GM18526 (cell line): Measurements from ENCODE around the gene KIFBP.

Source experiments
- POLR2A ChIP-seq: IDR thresholded peaks from 3 replicates; pipeline ENCODE4 v1.6.1; 2011; ENCODE audit not compliant: insufficient read length; ENCODE audit errors: extremely low read depth

KIFBP gene

GRCh38 chr10:68989317-68989990 lies 851 bp downstream of the KIFBP start:
- TF ChIP-seq POLR2A, result no peak

GRCh38 chr10:68992636-68993440 lies 4.2 kb downstream of the KIFBP start:
- TF ChIP-seq POLR2A, result no peak

- TF ChIP-seq POLR2A, result no peak
Measured at GRCh38 chr10:68997211-68997610, 8.6 kb downstream of the KIFBP start.

GRCh38 chr10:69004821-69005220 lies 16.2 kb downstream of the KIFBP start:
- TF ChIP-seq POLR2A, result no peak

- TF ChIP-seq POLR2A, result no peak
Measured at GRCh38 chr10:69005704-69006485, 17.3 kb downstream of the KIFBP start.

- no peak for TF ChIP-seq POLR2A
Measured at GRCh38 chr10:69007260-69007659, 18.7 kb downstream of the KIFBP start.

GRCh38 chr10:69009360-69009759 lies 20.8 kb downstream of the KIFBP start:
- TF ChIP-seq POLR2A, result no peak

- TF ChIP-seq POLR2A, result no peak
Measured at GRCh38 chr10:69010151-69010640, 21.6 kb downstream of the KIFBP start.

GRCh38 chr10:69014171-69014570 lies 25.6 kb downstream of the KIFBP start:
- TF ChIP-seq POLR2A, result no peak

- TF ChIP-seq POLR2A, result no peak
Measured at GRCh38 chr10:69018613-69019012, 30.0 kb downstream of the KIFBP start.

GRCh38 chr10:69022611-69023010 lies 34.0 kb downstream of the KIFBP start:
- no peak for TF ChIP-seq POLR2A

GRCh38 chr10:69025370-69025896 lies 36.8 kb downstream of the KIFBP start:
- TF ChIP-seq POLR2A, result no peak

- TF ChIP-seq POLR2A, result no peak
Measured at GRCh38 chr10:69033256-69033655, 44.7 kb downstream of the KIFBP start.

GRCh38 chr10:69037489-69037888 lies 48.9 kb downstream of the KIFBP start:
- no peak for TF ChIP-seq POLR2A

- TF ChIP-seq POLR2A, result no peak
Measured at GRCh38 chr10:69042417-69042816, 53.8 kb downstream of the KIFBP start.
